K562 (cell line): ENCODE results near the gene USP38. TPM values are rescaled to one million over a fixed set of nuclear protein-coding genes. Genes with fewer than 3 reads are reported as not detected.

ENCODE experiments used
- ATAC-seq: fragments of 200-7000 bp; cut with Tn5 transposase; 3 replicates; pipeline ENCODE4 v1.9.1; 2020; ENCODE audit warnings: moderate library complexity
- BruUV-seq: library from RNA; stranded (reverse); fragments of 400-500 nt; replicated peaks from 2 replicates; lab custom pipeline; 2021; lab: Mats Ljungman, UMichigan
- CTCF ChIA-PET: fragments of 300-600 bp; formaldehyde crosslinking; extraction: SDS; loops from one replicate; lab custom pipeline; 2021; ENCODE audit warnings: low intra/inter-chr PET ratio; lab: Yijun Ruan, JAX
- POLR2A ChIA-PET: fragments of 300-600, 350-650 bp; sonication (Branson Sonifier 250); formaldehyde crosslinking; extraction: SDS; loops from one replicate; lab custom pipeline; 2021; ENCODE audit warnings: antibody characterized with exemption, inconsistent platforms; lab: Yijun Ruan, JAX
- DNase-seq, 4 experiments: peaks; one replicate each; pipeline versions ENCODE4 v3.0.0 to v3.0.0-alpha.2; 2011 to 2018; ENCODE audit warnings: low spot score in 3 of 4, mixed read lengths in 3 of 4; ENCODE audit errors: extremely low read depth in 1 of 4
- FAIRE-seq: peaks from 2 replicates; lab custom pipeline; 2011; peaks lifted over from hg19 to GRCh38; lab: Jason Lieb, UNC
- H2AFZ ChIP-seq: 2 replicates; pipeline ENCODE4 v1.6.0; 2011; ENCODE audit warnings: low read depth, low read length, control low read depth, inconsistent platforms
- H3K27ac ChIP-seq: fragments of 200-600 bp; 3 replicates; pipeline ENCODE4 v1.8.0; 2011; ENCODE audit warnings: low read depth, mild to moderate bottlenecking, control low read depth, inconsistent platforms, low read length, moderate library complexity, mixed read lengths; ENCODE audit errors: extremely low read depth
- H3K27me3 ChIP-seq, 2 experiments: fragments of 300-600 bp in 1 of 2; 2 replicates in 1 of 2; 3 replicates in 1 of 2; pipeline versions ENCODE4 v1.6.0 to v1.8.0; 2011; ENCODE audit warnings: inconsistent platforms in 2 of 2, low read length in 2 of 2, mild to moderate bottlenecking in 1 of 2, mixed read lengths in 1 of 2, moderate library complexity in 1 of 2; ENCODE audit not compliant: control insufficient read depth in 2 of 2, insufficient read depth in 2 of 2
- H3K36me3 ChIP-seq: fragments of 300-600 bp; 3 replicates; pipeline ENCODE4 v1.8.0; 2011; ENCODE audit warnings: mild to moderate bottlenecking, low read length, inconsistent platforms; ENCODE audit not compliant: control insufficient read depth, insufficient read depth
- H3K4me1 ChIP-seq, 2 experiments: fragments of 200-600 bp in 1 of 2; replicated peaks in 1 of 2; 2 replicates in 1 of 2; 3 replicates in 1 of 2; pipeline versions ENCODE4 v1.5.1 to v1.8.0; 2011; ENCODE audit warnings: inconsistent platforms in 2 of 2, low read length in 2 of 2, mild to moderate bottlenecking in 1 of 2, mixed read lengths in 1 of 2, moderate library complexity in 1 of 2; ENCODE audit not compliant: control insufficient read depth in 2 of 2, insufficient read depth in 2 of 2
- H3K4me2 ChIP-seq: 2 replicates; pipeline ENCODE4 v1.6.1; 2011; ENCODE audit warnings: low read length, control low read depth, inconsistent platforms, mixed read lengths; ENCODE audit not compliant: insufficient read depth
- H3K4me3 ChIP-seq: fragments of 200-600 bp; sonication (generic), shearing (Covaris generic); 2 replicates; pipeline ENCODE4 v1.5.1; 2016; ENCODE audit warnings: control low read depth, inconsistent platforms
- H3K79me2 ChIP-seq: fragments of 200-600 bp; 3 replicates; pipeline ENCODE4 v1.8.0; 2011; ENCODE audit warnings: low read length, inconsistent platforms; ENCODE audit not compliant: control insufficient read depth, insufficient read depth
- H3K9ac ChIP-seq, 2 experiments: 2 replicates each; pipeline versions ENCODE4 v1.6.0 to v1.6.1; 2011; ENCODE audit warnings: low read depth in 2 of 2, low read length in 2 of 2, control low read depth in 1 of 2, inconsistent platforms in 1 of 2, mild to moderate bottlenecking in 1 of 2, mixed read lengths in 1 of 2; ENCODE audit not compliant: insufficient read depth in 1 of 2
- H3K9me1 ChIP-seq: one replicate; pipeline ENCODE4 v1.6.0; 2011; ENCODE audit warnings: inconsistent platforms, mild to moderate bottlenecking, low read length, moderate library complexity; ENCODE audit not compliant: control insufficient read depth, insufficient read depth
- H3K9me3 ChIP-seq: replicated peaks from 2 replicates; pipeline ENCODE4 v1.5.1; 2011; ENCODE audit warnings: low read depth, low read length, inconsistent platforms; ENCODE audit not compliant: control insufficient read depth, insufficient read depth
- H4K20me1 ChIP-seq: replicated peaks from 2 replicates; pipeline ENCODE4 v1.6.1; 2011; ENCODE audit warnings: low read length, inconsistent platforms, mixed read lengths; ENCODE audit not compliant: control insufficient read depth, insufficient read depth
- BRD4 ChIP-seq: fragments of 200-600 bp; sonication (generic); IDR thresholded peaks from 2 replicates; pipeline ENCODE4 v1.6.1; 2017; ENCODE audit warnings: inconsistent platforms
- CEBPG ChIP-seq, 3 experiments: fragments of 200-800 bp in 1 of 3; sonication (Bioruptor generic) in 1 of 3; sonication (generic) in 1 of 3; formaldehyde crosslinking in 1 of 3; IDR thresholded peaks in 2 of 3; conservative IDR thresholded peaks in 1 of 3; 2 replicates each; pipeline versions ENCODE4 v1.6.1 to v1.8.0; 2016 to 2022; ENCODE audit warnings: missing compliant biosample characterization in 2 of 3, missing genetic modification characterization in 2 of 3, mild to moderate bottlenecking in 1 of 3, missing genetic modification reagents in 1 of 3
- ELK3 ChIP-seq: fragments of 450-650 bp; formaldehyde crosslinking; IDR thresholded peaks from 2 replicates; pipeline ENCODE4 v1.4.0; 2020; ENCODE audit warnings: mild to moderate bottlenecking
- FOXA3 ChIP-seq, 2 experiments: fragments of 450-650 bp in 1 of 2; sonication (generic) in 1 of 2; formaldehyde crosslinking; IDR thresholded peaks in 1 of 2; conservative IDR thresholded peaks in 1 of 2; 2 replicates each; pipeline versions ENCODE4 v1.4.0 to v1.8.0; 2020 to 2022; ENCODE audit warnings: mild to moderate bottlenecking in 2 of 2, missing genetic modification reagents in 1 of 2
- MEIS2 ChIP-seq: fragments of 450-650 bp; IDR thresholded peaks from 2 replicates; pipeline ENCODE4 v1.6.1; 2014; ENCODE audit warnings: mild to moderate bottlenecking; ENCODE audit not compliant: partially characterized antibody
- MNT ChIP-seq, 2 experiments: fragments of 450-650 bp; conservative IDR thresholded peaks; 2 replicates each; pipeline ENCODE4 v1.6.1; 2017; ENCODE audit warnings: mild to moderate bottlenecking in 2 of 2, moderate library complexity in 2 of 2
- ZNF165 ChIP-seq: fragments of 250-450 bp; sonication (Bioruptor Pico); IDR thresholded peaks from 2 replicates; pipeline ENCODE4 v1.4.0; 2020; ENCODE audit warnings: borderline replicate concordance
- ZNF318 ChIP-seq, 2 experiments: fragments of 450-650 bp; IDR thresholded peaks; 2 replicates each; pipeline ENCODE4 v1.6.1; 2016; ENCODE audit warnings: mild to moderate bottlenecking in 2 of 2, borderline replicate concordance in 1 of 2, low read depth in 1 of 2, moderate library complexity in 1 of 2
- WGBS: fragments of 100-300 bp; shearing (Covaris generic); methylation state at CpG from one replicate; pipeline ENCODE4 v1.1.6; 2016; ENCODE audit warnings: low coverage, mixed read lengths; ENCODE audit not compliant: insufficient coverage; ENCODE audit errors: missing lambda C conversion rate; 5-methylcytosine and 5-hydroxymethylcytosine counted together
- in situ Hi-C: fragments of 300-500 bp; cut with MboI; formaldehyde crosslinking; loops from 4 replicates; pipeline ENCODE4 v1.15.0; 2018; ENCODE audit warnings: inconsistent platforms, mixed read lengths
- intact Hi-C: fragments of 100-400 bp; cut with micrococcal nuclease; formaldehyde crosslinking; loops from 2 replicates; pipeline ENCODE4 v1.14.2; 2022
- polyA plus RNA-seq, 8 experiments: library from polyadenylated mRNA; depleted of rRNA in 4 of 8; stranded (reverse) in 5 of 8; unstranded in 3 of 8; fragments of >200 nt; fragmentation: Nextera tagmentation in 2 of 8; fragmentation: Illumina TruSeq in 1 of 8; extraction: Ambion mirVana in 2 of 8; extraction: Trizol in 1 of 8; gene quantifications; 2 replicates each; pipeline versions ENCODE4 v1.2.1 to v1.2.3, GENCODE V29; 2011 to 2014; ENCODE audit warnings: inconsistent platforms in 1 of 8, missing spikeins in 1 of 8
- total RNA-seq, 7 experiments: library from RNA; depleted of rRNA in 6 of 7; stranded (reverse); fragments of >200 nt in 6 of 7; fragmentation: Illumina TruSeq in 2 of 7; extraction: Trizol in 2 of 7; gene quantifications; 2 replicates each; pipeline versions ENCODE4 v1.2.1 to v1.2.3, GENCODE V29; 2011 to 2021; ENCODE audit warnings: low replicate concordance in 1 of 7

The USP38 gene
- total and polyA plus RNA-seq, 9 of the 15 experiments (the other 6 are each of a cell fraction or from before 2014, with no cell fraction given), result 4.2 to 20.6 (median 11.2) TPM

GRCh38 chr4:143183513-143184216 is 1.1 kb upstream of the USP38 start:
- H3K9me1 ChIP-seq, result no peaks in the 10 kb centered on the region
- WGBS, result 8% methylated on average over 9 of the region's 9 CpGs
- peak overlapping the region; percentile 83 for H3K4me3 ChIP-seq
- peak in 1 of 4 experiments; percentile 11 for DNase-seq
- POLR2A ChIA-PET, result interaction anchor here (0.7 kb wide), 1 partner anchor 37 kb away, joined by 5 read pairs; no protein-coding TSS in a partner anchor
- in situ Hi-C loops, result no loop called here
- H3K79me2 ChIP-seq, result peaks cover 47% of the 10 kb centered on the region
- H3K27ac ChIP-seq, result peak overlapping the region; percentile 92
- intact Hi-C loops, result no loop called here
- H2AFZ ChIP-seq, result peak overlapping the region; percentile 91
- peaks cover 7% of the 10 kb centered on the region; the same call in 1 of the 2 replicates for H4K20me1 ChIP-seq
- CTCF ChIA-PET, result no interaction called here
- peak; percentile 59 for FAIRE-seq
- H3K4me1 ChIP-seq, result peaks cover 0 to 8% of the 10 kb centered on the region in 2 experiments; a peak in 2 of 5 replicates
- H3K9me3 ChIP-seq, result no peaks in the 10 kb centered on the region
- BruUV-seq, result TSS peak; percentile 92
- no peaks in the 10 kb centered on the region for H3K27me3 ChIP-seq
- peak overlapping the region in 1 of 2 experiments; percentile 88; a peak in 3 of 4 replicates for H3K9ac ChIP-seq
- H3K4me2 ChIP-seq, result peak overlapping the region; percentile 92
- ATAC-seq, result no peak
- H3K36me3 ChIP-seq, result peaks cover 9% of the 10 kb centered on the region; the same call in 2 of the 3 replicates
- TF ChIP-seq MNT (conservative IDR thresholded peaks at IDR 0.05), result 0 out of 4 replicates have a peak, but pooled peaks of 1 of the 2 experiments have one; percentile 10
- TF ChIP-seq ZNF165 (CRISPR knock-in tag), result no peak
- peak; percentile 76 for TF ChIP-seq MEIS2
- no peak for TF ChIP-seq CEBPG (CRISPR knock-in tag; IDR thresholded peaks at IDR 0.05)
- TF ChIP-seq CEBPG (tag; conservative IDR thresholded peaks at IDR 0.05 in 1 of 2, IDR thresholded peaks at IDR 0.05 in 1 of 2), result peak in 1 of 2 experiments; percentile 66; a peak in 2 of 4 replicates
- no peak for TF ChIP-seq ZNF318 (IDR thresholded peaks at IDR 0.05; ENCODE audit: borderline replicate concordance in 1 of 2, low read depth in 1 of 2)
- no peak for TF ChIP-seq BRD4
- TF ChIP-seq FOXA3 (CRISPR knock-in tag; conservative IDR thresholded peaks at IDR 0.05 in 1 of 2, IDR thresholded peaks at IDR 0.05 in 1 of 2), result no peak
- TF ChIP-seq ELK3 (CRISPR knock-in tag), result no peak
